NCI-H2107 treated with DMSO at 0.1 percent for 48 hours (cell line): ENCODE data around the gene CHCHD4.

ENCODE experiments used
- DNase-seq: peaks from one replicate; lab custom pipeline; 2025; ENCODE audit not compliant: unreplicated experiment; lab: John Stamatoyannopoulos, UW

CHCHD4 gene

GRCh38 chr3:14124615-14125192, at the start of gene CHCHD4, which contains the start of gene TMEM43:
TSS of gene CHCHD4 (minus strand) at chr3:14124870. CDS start at chr3:14124676, 194 bp downstream.
TSS of gene TMEM43 (plus strand) at chr3:14125052. CDS start at chr3:14125194, 142 bp downstream.
- DNase-seq: peak; percentile 84

- no peak for DNase-seq
Measured at GRCh38 chr3:14172496-14172895, 47.8 kb upstream of the CHCHD4 start.

- no peak for DNase-seq
Measured at GRCh38 chr3:14170531-14171159, 46.0 kb upstream of the CHCHD4 start.

- no peak for DNase-seq
Measured at GRCh38 chr3:14169871-14170270, 45.2 kb upstream of the CHCHD4 start.

- no peak for DNase-seq
Measured at GRCh38 chr3:14169435-14169834, 44.8 kb upstream of the CHCHD4 start.

GRCh38 chr3:14166877-14167603, 42.4 kb upstream of the CHCHD4 start:
- no peak for DNase-seq

- DNase-seq: no peak
Measured at GRCh38 chr3:14162178-14162577, 37.5 kb upstream of the CHCHD4 start.

GRCh38 chr3:14161282-14161681, 36.6 kb upstream of the CHCHD4 start:
- no peak for DNase-seq

GRCh38 chr3:14159426-14159825, 34.8 kb upstream of the CHCHD4 start:
- DNase-seq: no peak

GRCh38 chr3:14158370-14158769, 33.7 kb upstream of the CHCHD4 start:
- DNase-seq: no peak

GRCh38 chr3:14157951-14158350, 33.3 kb upstream of the CHCHD4 start:
- no peak for DNase-seq

- no peak for DNase-seq
Measured at GRCh38 chr3:14156843-14157561, 32.3 kb upstream of the CHCHD4 start.

- DNase-seq: no peak
Measured at GRCh38 chr3:14156201-14156600, 31.5 kb upstream of the CHCHD4 start.

GRCh38 chr3:14154895-14155440, 30.3 kb upstream of the CHCHD4 start:
- no peak for DNase-seq

GRCh38 chr3:14154276-14154675, 29.6 kb upstream of the CHCHD4 start:
- DNase-seq: no peak

- DNase-seq: no peak
Measured at GRCh38 chr3:14153663-14154062, 29.0 kb upstream of the CHCHD4 start.

GRCh38 chr3:14152963-14153355, 28.3 kb upstream of the CHCHD4 start:
- no peak for DNase-seq

GRCh38 chr3:14152233-14152962, 27.7 kb upstream of the CHCHD4 start:
- DNase-seq: no peak

- DNase-seq: no peak
Measured at GRCh38 chr3:14151471-14152083, 26.9 kb upstream of the CHCHD4 start.
